Inflammatory macrophage treated with lipopolysaccharide for 1 hour (primary cell): ENCODE measurements around the gene HS6ST3.

Experiments used
- DNase-seq, 2 donors: peaks; one replicate each; pipeline ENCODE4 v3.0.0-alpha.2; 2020 to 2022

Gene HS6ST3

GRCh38 chr13:96851856-96852445 lies 762.0 kb downstream of the HS6ST3 start:
- DNase-seq: no peak

GRCh38 chr13:96858133-96858826 lies 768.4 kb downstream of the HS6ST3 start:
- DNase-seq: no peak

GRCh38 chr13:96860882-96861281 lies 771.0 kb downstream of the HS6ST3 start:
- DNase-seq: no peak

GRCh38 chr13:96862093-96862492 lies 772.2 kb downstream of the HS6ST3 start:
- DNase-seq: no peak

DNA sequence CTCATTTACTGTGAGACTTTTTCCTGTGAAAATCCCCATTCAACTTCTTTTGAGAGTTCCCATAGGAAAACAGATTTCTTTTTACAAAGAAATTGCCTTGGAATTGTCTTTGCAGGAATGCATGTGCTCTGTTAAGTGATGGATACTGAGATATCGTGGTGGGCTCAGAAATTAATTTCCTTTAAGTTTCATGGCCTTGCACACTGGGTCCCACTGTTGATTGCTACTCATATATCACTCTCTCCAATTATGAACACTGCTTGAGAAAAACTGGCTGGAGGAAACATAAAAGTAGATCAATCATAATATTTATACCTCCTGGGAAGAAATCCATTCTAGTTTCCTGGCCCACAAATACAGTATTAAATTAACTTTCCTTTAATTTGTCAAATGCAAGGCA lies 773.1 kb downstream of the HS6ST3 start:
- no peak for DNase-seq

- DNase-seq: no peak
Measured at GRCh38 chr13:96871469-96871868, 781.6 kb downstream of the HS6ST3 start.

DNA sequence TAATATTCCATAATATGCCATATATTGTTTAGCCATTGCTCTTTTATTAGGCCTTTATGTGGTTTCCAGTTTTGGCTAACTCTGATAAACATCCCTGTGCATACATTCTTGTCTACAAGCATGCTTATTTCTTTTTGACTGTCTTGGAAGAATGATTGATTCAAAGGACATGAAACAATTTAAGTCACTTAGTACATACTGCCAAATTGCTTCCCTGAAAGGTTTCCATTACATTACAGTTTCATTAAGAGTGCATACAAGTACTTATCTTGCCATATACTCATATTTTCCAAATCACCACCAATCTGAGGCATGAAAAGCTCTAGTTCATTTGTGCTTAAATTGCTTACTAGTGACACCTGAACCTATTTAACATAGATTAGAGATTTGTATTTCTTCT lies 790.5 kb downstream of the HS6ST3 start:
- no peak for DNase-seq
